ENCODE data around the gene LMF2.
A peak's percentile ranks its signal among the peaks of the same experiment; 100 is the strongest.
"Not testable (repeated sequence)": the region's sequence is repeated elsewhere in the genome, so short reads cannot be mapped to it uniquely, and the experiment has no call there.

Gene LMF2

DNA sequence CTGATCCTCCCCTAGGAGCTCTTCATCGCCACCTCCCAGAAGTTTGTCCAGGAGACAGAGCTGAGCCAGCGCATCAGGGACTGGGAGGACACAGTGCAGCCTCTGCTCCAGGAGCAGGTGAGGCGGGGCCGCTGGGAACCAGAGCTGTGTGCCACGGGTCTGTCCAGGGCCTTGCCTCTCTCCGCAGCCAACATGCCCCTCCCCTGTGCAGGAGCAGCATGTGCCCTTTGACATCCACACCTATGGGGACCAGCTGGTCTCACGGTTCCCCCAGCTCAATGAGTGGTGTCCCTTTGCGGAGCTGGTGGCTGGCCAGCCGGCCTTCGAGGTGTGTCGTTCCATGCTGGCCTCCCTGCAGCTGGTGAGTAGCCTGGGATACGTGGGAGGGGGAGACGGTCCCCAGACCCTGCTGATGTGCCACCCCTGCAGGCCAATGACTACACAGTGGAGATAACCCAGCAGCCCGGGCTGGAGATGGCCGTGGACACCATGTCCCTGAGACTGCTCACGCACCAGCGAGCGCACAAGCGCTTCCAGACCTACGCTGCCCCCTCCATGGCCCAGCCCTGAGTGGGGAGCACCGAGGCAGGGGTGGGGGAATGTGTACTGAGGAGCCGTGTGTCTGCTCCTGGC, 15.4 kb upstream of the LMF2 start:
- DNase-seq = no peak

DNA sequence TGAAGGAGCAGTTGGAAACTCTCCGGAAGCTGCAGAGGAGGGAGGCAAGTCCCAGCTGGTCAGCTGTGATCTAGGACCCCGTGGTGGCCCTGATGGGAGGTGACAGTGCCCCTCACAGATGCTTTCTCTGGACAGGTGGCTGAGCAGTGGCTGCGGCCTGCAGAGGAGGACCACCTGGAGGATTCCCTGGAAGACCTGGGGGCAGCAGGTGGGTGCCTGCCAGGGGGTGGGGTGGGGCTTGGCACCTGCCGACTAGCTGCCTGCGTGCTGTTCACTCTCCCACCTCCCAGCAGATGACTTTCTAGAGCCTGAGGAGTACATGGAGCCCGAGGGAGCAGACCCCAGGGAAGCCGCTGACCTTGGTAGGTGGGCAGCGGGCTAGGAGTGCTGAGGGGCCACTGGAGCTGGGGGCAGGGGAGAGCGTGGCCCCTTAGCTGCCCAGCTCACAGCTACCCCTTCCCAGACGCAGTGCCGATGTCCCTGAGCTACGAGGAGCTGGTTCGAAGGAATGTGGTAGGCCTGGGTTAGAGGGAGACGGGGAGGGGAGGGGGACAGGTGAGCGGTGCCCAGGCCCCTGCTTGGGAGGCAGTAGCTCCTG, 14.8 kb upstream of the LMF2 start:
- no peak for DNase-seq

DNA sequence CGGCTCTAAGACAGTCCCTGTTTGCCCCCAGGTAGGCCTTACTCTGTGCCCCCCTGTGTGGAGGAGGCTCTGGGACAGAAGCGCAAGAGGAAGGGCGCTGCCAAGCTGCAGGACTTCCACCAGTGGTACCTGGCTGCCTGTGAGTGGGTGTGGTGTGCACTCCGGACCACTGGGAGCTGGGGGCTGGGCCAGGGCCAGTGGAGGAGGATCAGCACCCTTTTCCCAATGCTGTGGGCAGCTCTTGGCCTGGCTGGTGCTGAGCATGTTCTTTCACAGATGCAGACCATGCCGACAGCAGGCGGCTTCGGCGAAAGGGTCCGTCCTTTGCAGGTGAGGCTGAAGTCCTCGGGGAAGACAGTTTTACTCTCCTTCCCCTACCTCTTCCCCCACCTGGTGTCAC, 14.2 kb upstream of the LMF2 start:
- no peak for DNase-seq

DNA sequence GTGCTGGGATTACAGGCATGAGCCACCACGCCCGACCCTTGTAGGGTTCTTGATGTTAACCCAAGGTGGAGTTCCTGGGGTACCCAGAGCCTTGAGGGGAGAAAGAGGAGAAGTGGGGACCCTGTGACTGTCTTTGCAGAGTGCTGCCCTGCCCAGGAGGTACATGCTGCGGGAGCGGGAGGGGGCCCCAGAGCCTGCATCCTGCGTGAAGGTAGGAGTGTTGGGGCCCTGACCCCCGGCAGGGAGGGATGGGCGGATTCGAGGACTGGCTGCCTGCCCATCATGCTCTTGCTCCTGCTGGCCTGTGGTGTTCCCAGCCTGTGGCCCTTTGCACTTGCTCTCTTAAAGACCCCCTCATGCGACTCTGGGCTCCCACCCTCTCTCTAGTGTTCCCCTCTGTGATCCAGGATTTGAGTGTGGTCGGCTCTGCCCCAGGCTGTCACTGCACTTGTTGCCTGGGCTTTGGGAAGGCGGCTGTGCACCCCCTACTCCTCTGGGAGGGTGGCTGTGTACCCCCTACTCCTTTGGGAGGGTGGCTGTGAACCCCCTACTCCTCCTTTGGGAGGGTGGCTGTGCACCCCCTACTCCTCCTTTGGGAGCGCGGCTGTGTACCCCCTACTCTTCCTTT, 13.4 kb upstream of the LMF2 start:
- DNase-seq = no peak

DNA sequence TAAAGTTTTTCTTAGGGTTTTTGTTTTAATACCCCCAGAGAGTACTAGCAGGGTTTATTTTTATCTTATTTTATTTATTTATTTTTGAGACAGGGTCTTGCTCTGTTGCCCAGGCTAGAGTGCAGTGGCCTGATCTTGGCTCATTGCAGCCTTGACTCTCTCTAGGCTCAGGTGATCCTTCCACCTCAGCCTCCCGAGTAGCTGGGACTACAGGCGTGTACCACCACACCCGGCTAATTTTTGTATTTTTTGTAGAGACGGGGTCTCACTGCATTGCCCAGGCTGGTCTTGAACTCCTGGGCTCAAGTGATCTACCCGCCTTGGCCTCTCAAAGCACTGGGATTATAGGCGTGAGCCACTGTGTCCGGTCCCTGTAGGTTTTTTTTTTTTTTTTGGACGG, 12.7 kb upstream of the LMF2 start:
- not testable (repeated sequence) for DNase-seq

DNA sequence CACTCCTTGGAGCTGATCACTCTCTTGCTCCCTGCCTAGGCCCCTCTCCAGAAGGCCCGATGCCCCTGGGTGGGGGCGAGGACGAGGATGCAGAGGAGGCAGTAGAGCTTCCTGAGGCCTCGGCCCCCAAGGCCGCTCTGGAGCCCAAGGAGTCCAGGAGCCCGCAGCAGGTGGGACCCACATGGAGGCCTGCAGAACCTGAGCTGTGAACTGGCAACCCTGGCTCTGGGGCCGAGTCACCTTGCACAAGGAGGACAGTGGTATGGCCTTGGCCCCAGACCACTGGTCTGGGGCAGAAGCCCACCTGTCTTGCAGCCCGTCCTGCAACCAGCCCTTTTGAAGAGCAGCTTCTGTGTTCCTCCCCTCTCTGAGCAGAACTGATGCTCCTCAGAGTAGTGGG, 11.6 kb upstream of the LMF2 start:
- DNase-seq = no peak

DNA sequence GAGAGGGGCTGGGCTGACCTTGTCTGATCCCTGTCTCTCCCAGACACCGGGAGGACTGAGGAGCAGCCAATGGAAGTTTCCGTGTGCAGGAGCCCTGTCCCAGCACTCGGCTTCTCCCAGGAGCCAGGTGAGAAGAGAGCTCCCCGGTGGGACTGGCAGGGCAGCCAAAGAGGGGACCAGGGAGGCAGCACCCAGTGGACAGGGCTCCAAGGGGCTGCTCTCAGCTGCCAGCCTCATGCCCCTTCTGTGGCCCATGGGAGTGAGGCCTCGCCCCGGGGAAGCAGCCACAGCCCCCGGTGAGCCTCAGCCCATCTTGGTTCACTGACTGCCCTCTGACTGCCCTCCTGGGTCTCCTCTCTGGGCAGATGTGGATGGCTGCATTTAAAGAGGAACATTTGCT, 11.1 kb upstream of the LMF2 start:
- no peak for DNase-seq

DNA sequence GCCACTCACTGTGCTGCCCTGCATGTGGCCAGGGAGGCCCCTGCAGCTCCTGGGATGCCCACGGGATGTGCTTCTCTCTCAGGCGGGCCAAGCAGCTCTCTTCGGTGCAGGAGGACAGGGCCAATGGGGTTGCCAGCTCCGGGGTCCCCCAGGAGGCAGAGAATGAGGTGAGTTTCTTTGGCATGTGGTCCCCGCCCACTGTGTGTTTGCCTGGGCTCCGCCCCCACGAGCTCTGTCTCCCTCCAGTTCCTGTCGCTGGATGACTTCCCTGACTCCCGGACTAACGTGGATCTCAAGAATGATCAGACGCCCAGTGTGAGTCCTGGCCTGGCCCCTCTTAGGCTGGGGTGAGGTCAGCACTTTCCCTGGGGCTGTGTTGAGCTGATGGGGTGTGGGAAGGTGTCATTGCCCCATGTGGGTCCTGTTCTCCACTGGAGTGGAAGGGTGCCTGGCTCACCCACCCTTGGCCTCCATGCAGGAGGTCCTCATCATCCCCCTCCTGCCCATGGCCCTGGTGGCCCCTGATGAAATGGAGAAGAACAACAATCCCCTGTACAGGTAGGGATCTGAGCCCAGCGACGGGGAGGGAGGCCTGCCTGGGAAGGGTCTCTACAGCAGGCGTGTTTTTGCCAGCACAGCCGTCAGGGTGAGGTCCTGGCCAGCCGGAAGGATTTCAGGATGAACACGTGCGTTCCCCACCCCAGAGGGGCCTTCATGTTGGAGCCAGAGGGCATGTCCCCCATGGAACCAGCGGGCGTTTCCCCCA, 10.2 kb upstream of the LMF2 start:
- no peak for DNase-seq

DNA sequence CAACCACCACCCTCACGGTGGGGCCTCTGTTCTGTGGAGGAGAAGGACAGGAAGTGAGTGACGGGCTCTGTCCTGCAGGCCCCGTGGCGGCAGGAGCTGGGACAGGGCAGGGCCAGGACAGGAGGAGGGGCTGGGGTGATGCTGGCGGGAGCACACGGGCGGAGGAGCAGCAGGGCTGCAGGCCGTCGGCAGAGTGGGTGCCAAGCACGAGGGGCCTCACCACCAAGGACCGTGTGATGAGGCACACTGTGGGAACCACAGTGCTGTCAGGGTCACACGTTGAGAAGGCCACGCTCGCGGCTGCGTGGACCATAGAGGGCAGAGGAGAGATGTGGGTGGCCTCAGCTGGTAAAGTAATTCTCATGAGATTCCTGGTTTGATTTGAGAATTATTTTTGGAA, 9.4 kb upstream of the LMF2 start:
- DNase-seq = no peak

DNA sequence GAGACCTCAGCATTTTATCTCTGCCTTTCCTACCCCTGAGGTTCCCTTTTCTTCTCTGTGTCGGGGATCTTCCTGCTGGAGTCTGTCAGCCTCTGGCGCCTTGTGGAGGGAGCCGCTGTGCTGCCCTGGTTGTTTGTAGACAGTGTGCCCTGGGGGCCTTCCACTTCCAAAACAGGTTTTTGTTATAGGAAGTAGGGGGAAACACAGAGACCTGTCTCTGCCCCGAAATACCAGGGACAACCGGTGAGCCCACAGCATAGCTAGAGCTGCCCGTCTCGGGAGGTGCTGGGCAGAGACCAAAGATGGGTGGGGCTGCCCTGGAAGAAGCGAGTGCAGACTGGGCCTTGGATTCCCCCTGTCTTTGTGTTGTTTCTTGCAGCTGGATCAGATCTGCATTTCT, 8.6 kb upstream of the LMF2 start:
- DNase-seq = no peak

DNA sequence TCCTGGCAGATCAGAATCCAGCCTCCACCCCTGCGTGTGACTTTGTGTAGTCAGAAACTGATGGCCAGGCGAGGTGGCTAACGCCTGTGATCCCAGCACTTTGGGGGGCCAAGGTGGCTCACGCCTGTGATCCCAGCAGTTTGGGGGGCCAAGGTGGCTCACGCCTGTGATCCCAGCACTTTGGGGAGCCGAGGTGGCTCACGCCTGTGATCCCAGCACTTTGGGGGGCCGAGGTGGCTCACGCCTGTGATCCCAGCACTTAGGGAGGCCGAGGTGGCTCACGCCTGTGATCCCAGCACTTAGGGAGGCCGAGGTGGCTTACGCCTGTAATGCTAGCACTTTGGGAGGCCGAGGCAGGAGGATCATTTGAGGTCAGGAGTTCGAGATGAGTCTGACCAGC, 5.7 kb upstream of the LMF2 start:
- DNase-seq = no peak

DNA sequence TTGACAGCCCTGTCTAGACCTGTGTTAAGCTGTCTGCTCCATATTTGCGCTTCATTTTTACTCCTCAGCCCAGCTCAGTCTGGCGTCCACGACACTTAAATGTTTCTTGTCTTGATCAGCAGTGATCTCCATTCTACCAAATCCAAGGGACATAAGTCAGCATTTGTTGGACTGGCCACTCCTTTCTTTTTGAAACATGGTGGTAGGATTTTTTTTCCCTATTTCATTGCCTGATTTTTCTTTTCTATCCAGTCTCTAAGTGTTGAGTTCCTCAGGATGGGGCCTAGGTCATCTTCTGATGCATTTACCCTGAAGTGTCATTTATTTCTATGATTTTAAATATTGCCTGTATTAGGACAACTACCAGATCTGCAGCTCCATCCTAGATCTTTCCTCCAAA, 1.4 kb upstream of the LMF2 start:
- no peak for DNase-seq

DNA sequence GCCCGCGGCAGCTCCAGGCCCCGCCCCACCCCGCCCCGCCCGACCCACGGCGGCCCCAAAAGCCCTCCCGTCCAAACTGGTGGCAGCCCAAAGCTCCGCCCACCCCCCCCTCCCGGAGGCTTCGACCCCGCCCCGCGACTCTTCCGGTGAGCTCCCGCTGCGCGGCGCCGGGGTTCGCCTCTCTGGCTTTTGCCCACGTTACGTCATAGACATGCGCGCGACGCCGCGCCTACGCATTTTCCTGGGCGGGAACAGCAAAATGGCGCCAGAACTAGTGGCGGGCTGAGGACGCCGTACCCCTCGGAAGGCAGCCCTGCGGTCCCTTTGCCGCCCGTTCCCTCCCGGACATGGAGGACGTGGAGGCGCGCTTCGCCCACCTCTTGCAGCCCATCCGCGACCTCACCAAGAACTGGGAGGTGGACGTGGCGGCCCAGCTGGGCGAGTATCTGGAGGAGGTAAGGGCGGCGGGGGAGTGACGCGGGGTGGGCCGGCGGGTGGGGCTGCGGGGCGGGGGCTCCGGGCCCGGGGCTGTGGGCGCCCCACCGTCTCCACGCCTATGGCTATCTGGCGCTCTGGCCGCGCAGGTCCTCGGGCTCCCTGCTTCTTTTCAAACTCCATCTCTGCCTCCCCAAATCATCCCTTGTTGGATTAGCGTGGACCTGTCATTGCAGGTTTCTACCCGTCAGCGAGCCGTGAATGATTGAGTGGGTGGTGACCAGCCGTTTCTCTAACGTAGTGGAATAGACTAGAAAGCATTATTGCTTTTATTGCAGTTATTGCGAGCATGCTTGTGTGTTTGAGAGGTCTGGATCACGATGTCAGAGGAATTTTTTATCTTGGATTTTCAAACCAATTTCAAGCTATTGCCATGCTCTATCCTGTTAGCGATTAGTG, 736 bp upstream of the LMF2 start, which contains the start of gene NCAPH2:
Gene NCAPH2 (plus strand): TSS at position 234 of the 894 bp plus-strand sequence. CDS start 114 bp downstream, at position 348.
- peak; percentile 98 for DNase-seq

DNA sequence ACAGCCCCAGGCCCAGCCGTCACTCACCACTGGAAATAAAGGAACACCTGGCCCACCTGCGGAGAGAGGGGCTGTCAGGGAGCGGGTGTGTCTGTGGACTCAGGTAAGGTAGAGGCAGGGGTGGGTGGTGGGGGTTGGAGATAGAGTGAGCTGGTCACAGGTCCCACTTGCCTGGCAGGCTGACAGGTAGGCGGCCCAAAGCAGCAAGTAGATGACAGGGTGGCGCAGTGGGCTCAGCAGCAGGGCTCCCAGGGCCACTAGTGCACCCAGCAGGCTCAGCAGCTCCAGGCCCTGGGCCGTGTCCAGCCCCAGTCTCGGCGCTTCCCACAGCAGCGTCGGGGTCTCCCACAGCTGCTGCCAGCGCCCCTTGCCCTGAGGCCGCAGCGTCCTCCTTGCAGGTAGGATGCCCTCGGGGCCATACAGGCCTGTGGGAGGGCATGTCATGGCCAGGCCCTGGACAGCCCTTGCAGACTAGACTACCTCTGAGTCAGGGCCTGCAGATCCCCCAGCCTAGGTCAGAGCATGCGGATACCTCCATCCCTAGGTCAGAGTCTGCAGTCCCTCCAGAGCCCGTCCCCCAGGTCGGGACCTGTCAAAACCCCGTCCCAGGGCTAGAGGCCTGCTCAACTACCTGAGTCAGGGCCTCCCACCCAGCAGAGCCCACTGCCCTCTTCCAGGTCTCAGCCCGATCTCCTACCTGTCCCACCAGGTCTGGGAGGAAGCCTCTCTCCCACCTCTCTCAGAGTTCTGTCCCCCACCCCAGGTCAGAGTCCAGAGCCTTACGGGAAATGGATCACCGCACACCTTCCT, 686 bp downstream of the LMF2 start:
- no peak for DNase-seq

DNA sequence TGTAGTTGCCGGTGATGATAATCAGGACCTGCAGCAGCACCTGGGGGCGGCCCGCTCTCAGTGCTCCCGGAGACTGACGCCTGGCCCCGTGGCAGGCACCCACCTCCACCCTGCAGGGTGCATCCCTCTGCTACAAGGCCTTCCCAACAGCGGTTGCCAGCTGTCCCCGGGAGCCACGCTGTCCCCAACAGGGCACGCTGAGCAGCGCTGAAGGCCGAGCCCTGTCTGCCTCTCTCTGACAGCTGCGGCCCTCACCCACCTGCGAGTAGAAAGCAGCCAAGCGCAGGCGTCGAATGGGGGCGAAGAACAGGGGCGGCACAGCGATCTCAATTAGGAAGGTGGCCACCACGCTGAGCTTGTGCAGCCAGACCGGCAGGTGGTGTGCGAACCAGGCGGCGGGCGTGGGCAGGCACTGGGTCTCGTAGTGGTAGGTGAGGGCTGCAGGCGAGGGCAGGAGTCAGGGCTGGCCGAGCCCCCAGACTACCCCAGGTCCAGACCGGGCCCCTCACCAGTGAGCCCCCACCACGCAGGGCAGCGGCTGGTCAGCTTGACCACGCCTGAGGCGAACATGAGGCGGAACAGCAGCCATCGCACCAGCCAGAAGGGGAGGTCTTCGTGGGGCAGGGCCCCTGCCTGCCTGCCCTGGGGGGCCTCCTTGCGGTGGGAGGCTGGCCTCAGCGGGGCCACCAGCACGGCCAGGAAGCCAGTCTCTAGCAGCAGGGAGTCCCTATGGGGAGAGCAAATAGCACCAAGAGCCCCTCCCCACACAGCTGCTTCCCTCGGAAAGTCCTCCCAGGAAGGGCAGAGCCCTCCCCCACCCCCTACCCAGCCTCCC, 1.5 kb downstream of the LMF2 start:
- no peak for DNase-seq

DNA sequence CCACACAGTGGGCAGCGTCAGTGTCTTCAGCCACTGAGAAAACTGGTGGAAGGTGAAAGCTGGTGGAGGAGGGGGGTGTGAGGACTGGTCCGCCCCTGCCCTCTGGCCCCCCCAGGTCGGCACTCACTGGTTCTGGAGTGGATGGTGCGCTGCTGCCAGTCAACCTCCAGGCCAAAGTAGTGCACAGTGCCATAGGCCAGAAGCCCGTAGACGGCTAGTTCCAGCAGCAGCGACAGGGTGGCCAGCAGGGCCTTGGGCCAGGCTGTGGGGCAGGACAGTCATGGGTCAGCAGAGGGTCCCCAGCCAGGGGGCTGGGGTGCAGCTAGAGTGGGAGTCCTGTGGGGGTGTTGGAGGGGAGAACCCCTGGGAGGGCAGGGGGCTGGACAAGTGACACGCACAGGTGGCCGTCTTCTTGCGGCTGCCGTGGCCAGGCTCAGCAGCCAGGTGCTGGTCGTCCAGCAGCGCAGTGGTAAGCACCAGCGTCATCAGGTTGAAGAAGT, 2.2 kb downstream of the LMF2 start:
- DNase-seq = no peak

DNA sequence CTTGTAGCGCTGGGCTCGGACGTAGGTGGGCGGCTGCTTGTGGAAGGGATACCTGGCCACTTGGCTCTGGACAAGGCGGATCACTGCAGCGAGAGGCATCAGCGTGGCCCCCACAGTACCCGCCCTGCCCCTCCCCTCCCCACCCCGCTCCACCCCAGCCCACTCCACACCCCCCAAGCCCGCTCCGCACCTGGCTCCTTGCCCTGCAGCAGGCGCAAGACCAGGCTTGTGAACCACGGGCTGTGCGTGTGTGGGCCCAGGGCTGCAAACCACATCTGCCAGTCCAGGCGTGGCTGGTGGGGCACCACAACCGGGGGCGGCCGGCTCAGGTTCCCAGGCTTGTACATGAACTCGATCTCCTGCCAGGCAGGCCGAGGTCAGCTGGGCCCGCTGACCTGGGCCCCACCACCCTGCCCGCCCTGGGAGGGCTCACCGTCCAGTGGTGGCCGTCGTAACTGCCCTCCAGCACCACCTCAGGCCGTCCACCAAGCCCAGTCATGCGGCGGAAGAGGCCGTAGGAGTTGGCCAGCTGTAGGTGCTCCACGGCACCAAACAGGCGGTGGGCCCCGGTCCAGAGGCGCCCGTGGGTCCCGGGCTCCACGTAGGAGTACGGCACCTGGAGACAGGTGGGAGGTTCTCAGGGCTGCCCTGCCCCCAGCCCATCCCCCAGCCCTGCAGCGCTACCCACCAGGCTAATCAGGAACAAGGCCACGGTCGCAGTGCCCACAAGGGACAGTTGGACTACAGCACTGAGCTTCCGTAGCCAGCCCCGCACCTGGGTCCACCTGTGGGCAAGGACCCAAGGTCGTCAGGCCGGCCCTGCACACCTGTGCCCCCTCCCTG, 2.9 kb downstream of the LMF2 start:
- no peak for DNase-seq

DNA sequence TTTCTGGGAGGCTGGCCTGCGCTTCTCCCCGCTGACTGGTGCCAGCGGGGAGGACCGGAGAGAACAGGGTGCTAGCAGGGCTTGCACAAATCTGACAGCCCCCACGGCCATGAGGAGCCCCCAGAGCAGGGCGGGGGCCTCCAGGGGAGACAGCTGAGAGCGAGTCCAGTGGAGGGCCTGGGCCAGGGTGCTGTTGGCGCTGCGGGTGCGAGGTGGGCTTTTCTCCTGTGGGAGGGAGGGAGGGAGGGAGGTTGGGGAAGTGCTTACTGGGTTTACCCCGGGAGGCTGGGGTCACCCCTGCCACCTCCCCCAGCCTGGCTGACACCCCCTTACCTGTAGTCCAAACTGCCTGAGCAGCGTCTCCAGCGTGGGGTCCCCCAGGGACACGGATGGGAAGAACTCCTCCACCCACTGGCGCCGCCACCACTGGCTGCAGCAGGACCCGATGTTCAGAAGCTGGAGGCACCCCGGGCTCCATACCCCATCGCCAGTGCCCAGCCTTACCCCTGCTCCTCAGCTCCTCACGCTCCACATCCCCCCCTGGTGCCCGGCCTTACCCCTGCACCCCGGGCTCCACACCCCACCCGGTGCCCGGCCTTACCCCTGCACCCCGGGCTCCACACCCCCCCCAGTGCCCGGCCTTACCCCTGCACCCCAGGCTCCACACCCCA, 3.9 kb downstream of the LMF2 start:
- DNase-seq = peak; percentile 38

Data from stimulated activated CD4-positive, alpha-beta T cell treated with anti-CD3 and anti-CD28 coated beads, Interleukin-15, amount 100 ng/mL, for 24 hours (primary cell).